K562 (cell line): Measurements from ENCODE around the gene ZNF276. TPM values are rescaled to one million over a fixed set of nuclear protein-coding genes. Genes with fewer than 3 reads are reported as not detected.
A peak's percentile ranks its signal among the peaks of the same experiment; 100 is the strongest.

Source experiments
- ASH1L ChIP-seq: fragments of 450-650 bp; IDR thresholded peaks from 2 replicates; pipeline ENCODE4 v1.6.1; 2018; ENCODE audit warnings: borderline replicate concordance, mild to moderate bottlenecking, low read depth; ENCODE audit not compliant: partially characterized antibody
- CHD1 ChIP-seq: fragments of 200-600 bp; sonication (generic); IDR thresholded peaks from one replicate; pipeline ENCODE4 v1.6.1; 2012; ENCODE audit warnings: mild to moderate bottlenecking, moderate library complexity, low read length, inconsistent platforms
- CHD2 ChIP-seq: IDR thresholded peaks from 2 replicates; pipeline ENCODE4 v1.6.1; 2011; ENCODE audit warnings: low read depth, low read length
- CUX1 ChIP-seq: fragments of 200-800 bp; sonication (Bioruptor generic); IDR thresholded peaks from 2 replicates; pipeline ENCODE4 v1.6.1; 2016; ENCODE audit warnings: missing genetic modification characterization, missing compliant biosample characterization
- GABPB2 ChIP-seq: fragments of 250-450 bp; sonication (Bioruptor Pico); conservative IDR thresholded peaks from 2 replicates; pipeline ENCODE4 v1.5.1; 2021; ENCODE audit warnings: mild to moderate bottlenecking
- GTF2F1 ChIP-seq: IDR thresholded peaks from 2 replicates; pipeline ENCODE4 v1.6.1; 2011; ENCODE audit warnings: low read depth, low read length, improper control_type of control experiment
- ILF3 ChIP-seq: fragments of 450-650 bp; IDR thresholded peaks from 2 replicates; pipeline ENCODE4 v1.6.1; 2018; ENCODE audit warnings: antibody characterized with exemption, mild to moderate bottlenecking, moderate library complexity, borderline replicate concordance
- KDM5B ChIP-seq: fragments of 200-600 bp; sonication (generic); IDR thresholded peaks from 2 replicates; pipeline ENCODE4 v1.6.1; 2012; ENCODE audit warnings: low read depth, mild to moderate bottlenecking, moderate library complexity, low read length, control low read depth, inconsistent platforms; ENCODE audit not compliant: insufficient replicate concordance
- MBD2 ChIP-seq: sonication (generic); IDR thresholded peaks from 2 replicates; pipeline ENCODE4 v1.6.1; 2016; ENCODE audit warnings: low read depth, borderline replicate concordance
- RAD21 ChIP-seq, 2 experiments: fragments of 250-450 bp in 1 of 2; fragments of 450-650 bp in 1 of 2; sonication (Bioruptor Pico) in 1 of 2; formaldehyde crosslinking in 1 of 2; IDR thresholded peaks in 1 of 2; conservative IDR thresholded peaks in 1 of 2; 2 replicates each; pipeline versions ENCODE4 v1.4.0 to v1.8.0; 2020 to 2022; ENCODE audit warnings: mild to moderate bottlenecking in 2 of 2, moderate library complexity in 1 of 2
- SIN3B ChIP-seq: fragments of 450-650 bp; IDR thresholded peaks from 2 replicates; pipeline ENCODE4 v1.6.1; 2017; ENCODE audit warnings: low read depth, mild to moderate bottlenecking, moderate library complexity
- ZBED1 ChIP-seq: IDR thresholded peaks from 2 replicates; pipeline ENCODE4 v1.6.1; 2014
- ZFP1 ChIP-seq: fragments of 450-650 bp; formaldehyde crosslinking; IDR thresholded peaks from 2 replicates; pipeline ENCODE4 v1.4.0; 2020; ENCODE audit warnings: mild to moderate bottlenecking, mixed read lengths
- ZFPM2 ChIP-seq: fragments of 250-450 bp; sonication (Bioruptor Pico); IDR thresholded peaks from 2 replicates; pipeline ENCODE4 v1.5.1; 2022; ENCODE audit warnings: mild to moderate bottlenecking
- ZNF445 ChIP-seq: fragments of 250-450 bp; sonication (Bioruptor Pico); IDR thresholded peaks from 2 replicates; pipeline ENCODE4 v1.4.0; 2020; ENCODE audit warnings: low read depth, mild to moderate bottlenecking, moderate library complexity
- ZNF75A ChIP-seq: fragments of 450-650 bp; formaldehyde crosslinking; IDR thresholded peaks from 2 replicates; pipeline ENCODE4 v1.4.0; 2020; ENCODE audit warnings: mild to moderate bottlenecking
- ZNF830 ChIP-seq: fragments of 250-450 bp; sonication (Bioruptor Pico); IDR thresholded peaks from 2 replicates; pipeline ENCODE4 v1.5.0; 2021; ENCODE audit warnings: mild to moderate bottlenecking
- polyA plus RNA-seq, 8 experiments: library from polyadenylated mRNA; depleted of rRNA in 4 of 8; stranded (reverse) in 5 of 8; unstranded in 3 of 8; fragments of >200 nt; fragmentation: Nextera tagmentation in 2 of 8; fragmentation: Illumina TruSeq in 1 of 8; extraction: Ambion mirVana in 2 of 8; extraction: Trizol in 1 of 8; gene quantifications; 2 replicates each; pipeline versions ENCODE4 v1.2.1 to v1.2.3, GENCODE V29; 2011 to 2014; ENCODE audit warnings: inconsistent platforms in 1 of 8, missing spikeins in 1 of 8
- total RNA-seq, 7 experiments: library from RNA; depleted of rRNA in 6 of 7; stranded (reverse); fragments of >200 nt in 6 of 7; fragmentation: Illumina TruSeq in 2 of 7; extraction: Trizol in 2 of 7; gene quantifications; 2 replicates each; pipeline versions ENCODE4 v1.2.1 to v1.2.3, GENCODE V29; 2011 to 2021; ENCODE audit warnings: low replicate concordance in 1 of 7
- TF ChIP-seq, protein P1 (sequence below): conservative IDR thresholded peaks from 2 replicates; pipeline ENCODE4 v1.6.1; 2011; ENCODE audit warnings: low read depth, mild to moderate bottlenecking, low read length; ENCODE audit not compliant: control insufficient read depth
- TF ChIP-seq, protein P2 (sequence below): fragments of 250-450 bp; sonication (Bioruptor Pico); IDR thresholded peaks from 2 replicates; pipeline ENCODE4 v1.8.0; 2021; ENCODE audit warnings: borderline replicate concordance, mild to moderate bottlenecking, moderate library complexity; ENCODE audit not compliant: poor library complexity, severe bottlenecking
- TF ChIP-seq, protein P3 (sequence below): fragments of 450-650 bp; formaldehyde crosslinking; IDR thresholded peaks from 2 replicates; pipeline ENCODE4 v1.4.0; 2020; ENCODE audit warnings: mild to moderate bottlenecking, mixed read lengths

ZNF276 gene
- total and polyA plus RNA-seq, 9 of the 15 experiments (the other 6 are each of a cell fraction or from before 2014, with no cell fraction given), result 0.49 to 43.9 (median 15.8) TPM

GRCh38 chr16:89720813-89721545 lies at the start of gene ZNF276, which contains the start of gene VPS9D1 (continued):
- TF ChIP-seq GABPB2 (CRISPR knock-in tag) (no peak), CHD1 (peak; percentile 5), ZNF830 (CRISPR knock-in tag) (no peak), ZNF445 (no peak), KDM5B (peak; percentile 72), GTF2F1 (no peak), ASH1L (no peak), ZFP1 (CRISPR knock-in tag) (no peak), ZBED1 (peak; percentile 95), ZNF75A (CRISPR knock-in tag) (no peak), ILF3 (no peak; the same call in 1 of the 2 replicates), ZFPM2 (CRISPR knock-in tag) (no peak), SIN3B (peak; percentile 94), CUX1 (no peak), CHD2 (no peak; the same call in 1 of the 2 replicates), MBD2 (no peak; the same call in 1 of the 2 replicates), RAD21 (CRISPR knock-in tag; conservative IDR thresholded peaks at IDR 0.05 in 1 of 2, IDR thresholded peaks at IDR 0.05 in 1 of 2) (no peak)
- TF ChIP-seq, protein P1, sequence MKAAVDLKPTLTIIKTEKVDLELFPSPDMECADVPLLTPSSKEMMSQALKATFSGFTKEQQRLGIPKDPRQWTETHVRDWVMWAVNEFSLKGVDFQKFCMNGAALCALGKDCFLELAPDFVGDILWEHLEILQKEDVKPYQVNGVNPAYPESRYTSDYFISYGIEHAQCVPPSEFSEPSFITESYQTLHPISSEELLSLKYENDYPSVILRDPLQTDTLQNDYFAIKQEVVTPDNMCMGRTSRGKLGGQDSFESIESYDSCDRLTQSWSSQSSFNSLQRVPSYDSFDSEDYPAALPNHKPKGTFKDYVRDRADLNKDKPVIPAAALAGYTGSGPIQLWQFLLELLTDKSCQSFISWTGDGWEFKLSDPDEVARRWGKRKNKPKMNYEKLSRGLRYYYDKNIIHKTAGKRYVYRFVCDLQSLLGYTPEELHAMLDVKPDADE, result peak; percentile 70
- TF ChIP-seq, protein P2, sequence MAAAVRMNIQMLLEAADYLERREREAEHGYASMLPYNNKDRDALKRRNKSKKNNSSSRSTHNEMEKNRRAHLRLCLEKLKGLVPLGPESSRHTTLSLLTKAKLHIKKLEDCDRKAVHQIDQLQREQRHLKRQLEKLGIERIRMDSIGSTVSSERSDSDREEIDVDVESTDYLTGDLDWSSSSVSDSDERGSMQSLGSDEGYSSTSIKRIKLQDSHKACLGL (CRISPR knock-in tag), result peak; percentile 35
- TF ChIP-seq, protein P3, sequence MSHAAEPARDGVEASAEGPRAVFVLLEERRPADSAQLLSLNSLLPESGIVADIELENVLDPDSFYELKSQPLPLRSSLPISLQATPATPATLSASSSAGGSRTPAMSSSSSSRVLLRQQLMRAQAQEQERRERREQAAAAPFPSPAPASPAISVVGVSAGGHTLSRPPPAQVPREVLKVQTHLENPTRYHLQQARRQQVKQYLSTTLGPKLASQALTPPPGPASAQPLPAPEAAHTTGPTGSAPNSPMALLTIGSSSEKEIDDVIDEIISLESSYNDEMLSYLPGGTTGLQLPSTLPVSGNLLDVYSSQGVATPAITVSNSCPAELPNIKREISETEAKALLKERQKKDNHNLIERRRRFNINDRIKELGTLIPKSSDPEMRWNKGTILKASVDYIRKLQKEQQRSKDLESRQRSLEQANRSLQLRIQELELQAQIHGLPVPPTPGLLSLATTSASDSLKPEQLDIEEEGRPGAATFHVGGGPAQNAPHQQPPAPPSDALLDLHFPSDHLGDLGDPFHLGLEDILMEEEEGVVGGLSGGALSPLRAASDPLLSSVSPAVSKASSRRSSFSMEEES (CRISPR knock-in tag), result no peak
